RKO (cell line): ENCODE data around the gene SPPL2C.

Experiments
- DNase-seq: peaks from one replicate; pipeline ENCODE4 v3.0.0-alpha.2; 2016; ENCODE audit warnings: low spot score

The SPPL2C gene

DNA sequence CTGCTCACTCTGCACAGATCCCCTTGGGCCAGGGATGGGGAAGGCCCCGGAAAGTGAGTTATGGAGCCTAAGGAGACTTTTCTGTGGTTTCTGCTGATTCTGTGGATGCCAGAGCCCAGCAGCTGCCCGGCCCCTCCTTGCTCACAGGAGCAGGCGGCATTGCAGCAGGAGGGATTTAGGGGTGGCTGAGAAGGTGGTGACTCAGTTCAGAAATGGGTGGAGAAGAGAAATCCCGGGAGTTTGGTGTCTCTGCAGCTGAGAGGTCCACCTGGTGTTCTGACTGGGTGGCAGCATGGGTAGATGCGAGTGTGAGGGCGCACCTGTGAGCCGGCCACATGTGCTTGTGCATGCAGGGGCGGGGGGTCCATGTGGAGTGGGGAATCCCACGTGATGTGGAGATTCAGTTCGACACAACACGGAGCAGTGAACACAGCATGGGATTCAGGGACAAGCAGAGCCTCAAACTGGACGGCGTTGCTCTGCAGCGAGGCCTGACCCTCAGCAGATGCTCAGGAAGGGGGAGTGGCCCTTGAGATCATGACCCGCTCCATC is 16.0 kb upstream of the SPPL2C start:
- DNase-seq, result peak; percentile 9

DNA sequence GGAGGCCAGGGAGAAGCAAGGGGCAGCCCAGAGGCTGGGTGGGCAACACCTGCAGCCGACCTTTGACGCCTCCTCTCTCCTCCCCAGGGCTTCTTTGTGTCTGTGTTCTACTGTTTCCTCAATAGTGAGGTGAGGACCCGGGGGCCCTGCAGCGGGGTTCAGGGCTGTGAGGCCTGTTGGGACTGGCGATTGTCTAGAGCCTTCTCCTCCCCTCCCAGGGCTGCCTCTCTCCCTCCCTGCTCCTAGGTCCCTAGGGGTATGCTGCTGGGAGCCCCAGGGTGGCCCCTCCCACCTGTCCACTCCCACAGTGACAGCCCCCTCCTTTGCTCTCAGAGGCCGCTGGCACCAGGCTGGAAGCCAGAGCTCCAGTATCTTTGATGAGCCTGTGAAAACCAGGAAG is 10.8 kb upstream of the SPPL2C start:
- no peak for DNase-seq

DNA sequence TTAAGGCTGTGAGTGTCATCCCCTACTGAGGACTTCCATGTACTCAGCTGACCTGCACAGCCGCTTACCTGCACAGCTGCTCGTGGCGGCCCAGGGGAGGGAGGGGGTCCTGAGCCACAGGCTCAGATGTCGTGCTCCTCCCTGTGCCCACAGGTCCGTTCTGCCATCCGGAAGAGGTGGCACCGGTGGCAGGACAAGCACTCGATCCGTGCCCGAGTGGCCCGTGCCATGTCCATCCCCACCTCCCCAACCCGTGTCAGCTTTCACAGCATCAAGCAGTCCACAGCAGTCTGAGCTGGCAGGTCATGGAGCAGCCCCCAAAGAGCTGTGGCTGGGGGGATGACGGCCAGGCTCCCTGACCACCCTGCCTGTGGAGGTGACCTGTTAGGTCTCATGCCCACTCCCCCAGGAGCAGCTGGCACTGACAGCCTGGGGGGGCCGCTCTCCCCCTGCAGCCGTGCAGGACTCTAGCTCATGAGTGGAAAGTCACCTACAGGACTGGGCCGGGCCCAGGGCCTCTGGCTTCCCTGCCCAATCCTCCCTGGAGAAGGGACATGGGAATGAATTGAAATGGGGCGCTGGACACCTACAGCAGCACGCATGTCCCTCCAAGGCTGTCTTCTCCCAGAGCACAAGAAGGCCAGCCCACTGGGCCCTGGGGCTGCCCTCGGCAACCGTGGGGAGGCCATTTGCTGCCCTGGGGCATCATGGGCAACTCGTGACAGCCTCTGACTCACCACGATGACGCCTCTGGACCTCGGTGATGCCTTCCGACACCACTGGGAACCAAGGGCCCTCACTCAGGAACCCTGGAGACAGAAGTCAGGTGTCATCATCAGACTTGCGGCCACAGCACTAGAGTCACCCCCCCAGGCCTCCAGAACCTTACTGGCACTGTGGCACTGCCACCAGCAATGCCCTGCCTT is 9.9 kb upstream of the SPPL2C start:
- peak; percentile 50 for DNase-seq

DNA sequence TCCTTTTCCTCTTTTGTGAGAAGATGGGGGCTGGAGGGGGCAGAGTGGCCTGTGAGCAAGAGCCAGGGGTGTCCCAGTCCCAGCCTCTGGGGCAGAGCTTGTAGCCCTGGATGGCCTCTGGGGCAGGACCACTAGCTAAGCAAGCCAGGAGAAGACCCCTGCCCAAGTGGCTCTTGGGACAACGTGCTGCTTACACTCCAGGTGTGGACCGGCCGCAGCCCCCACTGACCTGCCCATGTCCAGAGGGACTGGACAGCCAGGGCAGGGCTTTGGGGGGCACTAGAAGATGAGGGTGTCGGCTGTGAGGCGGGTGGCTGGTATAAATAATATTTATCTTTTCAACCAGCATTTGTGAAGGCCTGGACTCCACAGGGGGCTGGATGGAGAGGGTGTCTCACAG is 9.2 kb upstream of the SPPL2C start:
- no peak for DNase-seq

GRCh38 chr17:45836047-45837044 is 8.3 kb upstream of the SPPL2C start:
- DNase-seq, result no peak

- no peak for DNase-seq
These were observed 7.5 kb upstream of the SPPL2C start for GRCh38 chr17:45837187-45837586.

- no peak for DNase-seq
These were observed 7.1 kb upstream of the SPPL2C start for GRCh38 chr17:45837603-45838002.

DNA sequence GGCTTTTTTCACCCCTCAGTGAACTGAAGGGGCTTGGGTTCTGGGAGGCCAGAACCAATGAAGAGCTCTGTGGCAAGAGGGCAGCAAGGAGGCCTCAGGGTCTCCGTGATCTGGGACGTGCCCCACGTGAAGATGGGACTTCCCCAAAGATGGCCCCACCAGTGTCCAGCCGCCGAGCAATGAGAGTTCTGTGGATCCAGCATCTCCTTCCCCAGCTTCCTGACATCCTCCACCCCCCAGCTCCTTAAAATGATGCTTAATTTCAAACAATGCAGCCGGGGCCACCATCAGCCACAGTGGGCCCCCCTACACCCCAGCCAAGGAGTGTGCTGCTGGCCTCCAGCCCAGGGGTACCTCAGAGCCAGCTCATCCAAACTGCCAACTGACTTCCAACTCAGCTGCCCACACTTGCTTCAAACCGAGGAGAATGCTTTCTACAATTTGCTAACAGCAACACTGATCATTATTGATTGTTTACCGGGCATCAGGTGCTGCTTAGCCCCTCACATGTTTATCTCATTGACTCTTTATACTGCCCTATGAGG is 5.9 kb upstream of the SPPL2C start:
- no peak for DNase-seq

DNA sequence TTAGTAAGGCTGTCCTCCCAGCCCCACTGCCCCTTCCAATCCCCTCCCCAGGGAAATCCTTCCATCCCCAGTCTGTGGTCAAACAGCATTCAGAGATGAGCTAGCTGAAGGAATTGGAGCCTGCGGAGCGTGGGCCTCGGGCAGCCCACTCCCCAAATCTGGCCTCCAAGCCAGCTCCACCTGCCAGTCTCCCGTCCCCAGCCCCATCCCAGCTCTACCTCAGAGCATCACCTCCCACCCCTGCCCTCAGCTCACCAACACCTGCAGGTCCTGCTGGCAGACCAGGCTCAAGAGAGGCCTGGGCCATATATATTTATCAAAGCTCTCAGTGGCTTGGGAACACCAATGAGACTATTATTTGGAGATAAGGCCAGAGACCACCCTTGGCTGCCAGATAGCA is 5.2 kb upstream of the SPPL2C start:
- no peak for DNase-seq

- DNase-seq, result no peak
These were observed 3.5 kb upstream of the SPPL2C start for GRCh38 chr17:45841186-45841585.

DNA sequence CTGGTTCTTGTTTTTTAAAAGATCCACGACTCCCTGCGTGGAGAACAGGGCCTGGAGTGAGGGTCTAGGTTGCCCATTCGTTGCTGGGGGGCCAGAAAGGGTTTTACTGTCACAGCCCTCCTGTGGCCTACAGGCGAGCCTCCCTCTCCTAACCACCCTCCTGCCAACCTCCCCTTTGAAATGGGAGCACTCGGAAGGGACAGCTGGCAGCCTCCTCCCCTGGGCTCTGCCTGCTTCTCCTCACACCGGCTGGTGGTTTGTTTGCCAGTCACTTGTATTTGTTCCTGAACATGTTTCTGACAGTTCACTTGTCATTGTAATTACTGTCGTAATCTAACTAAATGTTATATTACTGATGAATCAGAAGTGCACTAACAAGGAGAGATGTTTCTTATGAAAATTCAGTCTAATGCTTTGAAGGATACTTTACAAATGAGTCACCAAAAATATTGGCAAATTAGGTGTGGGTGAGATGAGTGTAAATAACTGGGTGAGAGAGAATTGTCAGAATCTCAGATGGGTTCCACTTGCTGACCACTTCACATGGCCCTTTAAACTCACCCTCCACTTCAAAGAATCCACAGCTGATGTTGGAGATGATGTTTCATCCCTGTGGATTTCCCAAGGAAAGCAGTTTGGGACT is 2.7 kb upstream of the SPPL2C start:
- DNase-seq, result peak; percentile 7

DNA sequence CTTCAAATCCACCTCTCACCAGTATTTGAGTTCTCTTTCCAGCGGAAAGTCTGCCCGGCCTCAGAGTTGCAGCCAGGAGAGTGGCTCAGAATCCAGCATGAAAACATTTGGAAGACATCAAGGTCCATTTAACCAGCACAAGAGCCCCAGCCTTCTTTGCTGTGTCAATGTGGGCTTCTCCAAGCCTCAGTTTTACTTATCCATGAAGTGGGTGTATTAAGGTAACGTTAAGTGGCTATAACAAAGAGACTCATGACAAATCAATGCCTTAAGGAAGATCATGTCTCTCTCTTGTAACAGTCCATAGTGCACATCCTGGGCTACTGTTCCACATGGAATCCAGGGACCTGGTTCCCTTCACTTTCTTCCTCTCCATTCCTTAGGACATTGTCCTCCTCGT is 959 bp upstream of the SPPL2C start:
- DNase-seq, result no peak

- DNase-seq, result no peak
These were observed 900 bp downstream of the SPPL2C start for GRCh38 chr17:45845376-45846185.

DNA sequence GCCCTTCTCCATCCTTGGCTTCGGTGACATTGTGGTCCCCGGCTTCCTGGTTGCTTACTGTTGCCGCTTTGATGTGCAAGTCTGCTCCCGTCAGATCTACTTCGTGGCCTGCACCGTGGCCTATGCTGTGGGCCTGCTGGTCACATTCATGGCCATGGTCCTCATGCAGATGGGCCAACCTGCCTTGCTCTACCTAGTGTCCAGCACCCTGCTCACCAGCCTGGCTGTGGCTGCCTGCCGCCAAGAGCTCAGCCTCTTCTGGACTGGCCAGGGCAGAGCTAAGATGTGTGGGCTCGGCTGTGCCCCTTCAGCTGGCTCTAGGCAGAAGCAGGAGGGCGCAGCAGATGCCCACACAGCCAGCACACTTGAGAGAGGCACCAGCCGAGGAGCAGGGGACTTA is 1.5 kb downstream of the SPPL2C start:
- no peak for DNase-seq

GRCh38 chr17:45846646-45847045 is 2.0 kb downstream of the SPPL2C start:
- DNase-seq, result no peak

- no peak for DNase-seq
These were observed 2.4 kb downstream of the SPPL2C start for GRCh38 chr17:45847101-45847500.

GRCh38 chr17:45847747-45848146 is 3.1 kb downstream of the SPPL2C start:
- DNase-seq, result no peak

- no peak for DNase-seq
These were observed 3.7 kb downstream of the SPPL2C start for GRCh38 chr17:45848405-45848804.

GRCh38 chr17:45848868-45849535 is 4.3 kb downstream of the SPPL2C start:
- no peak for DNase-seq

GRCh38 chr17:45849536-45849990 is 4.9 kb downstream of the SPPL2C start:
- DNase-seq, result no peak
